SU-DHL-6 (cell line): Measurements from ENCODE around the gene TRMT2B.
"Not testable (repeated sequence)": the region's sequence is repeated elsewhere in the genome, so short reads cannot be mapped to it uniquely, and the experiment has no call there.

Experiments used
- CTCF ChIP-seq: fragments of 200-600 bp; sonication (generic); IDR thresholded peaks from one replicate; pipeline ENCODE4 v1.5.1; 2017; ENCODE audit warnings: antibody characterized with exemption, mild to moderate bottlenecking, low read length, moderate library complexity; ENCODE audit not compliant: insufficient read depth, poor library complexity, severe bottlenecking
- EZH2phosphoT487 ChIP-seq: fragments of 200-600 bp; sonication (generic), shearing (Covaris generic); conservative IDR thresholded peaks from 2 replicates; pipeline ENCODE4 v1.6.1; 2018; ENCODE audit warnings: mild to moderate bottlenecking, antibody characterized with exemption, low read length, moderate library complexity, mixed read lengths

GRCh38 chrX:101056551-101056950, 4.6 kb upstream of the TRMT2B start:
- TF ChIP-seq CTCF, EZH2phosphoT487: not testable (repeated sequence)
